RPMI7951 (cell line): ENCODE results near the gene MTF1. TPM values are rescaled to one million over a fixed set of nuclear protein-coding genes. Genes with fewer than 3 reads are reported as not detected.

Experiments
- DNase-seq: peaks from one replicate; pipeline ENCODE4 v3.0.0-alpha.2; 2012; ENCODE audit warnings: low read depth
- total RNA-seq: library from RNA; depleted of rRNA; stranded (reverse); fragments of >200 nt; shearing (Covaris generic); gene quantifications from 2 replicates; pipeline ENCODE4 v1.2.3, GENCODE V29; 2014

The MTF1 gene
- total RNA-seq, 1 experiment from 2014 or later: 3.5 TPM

DNA sequence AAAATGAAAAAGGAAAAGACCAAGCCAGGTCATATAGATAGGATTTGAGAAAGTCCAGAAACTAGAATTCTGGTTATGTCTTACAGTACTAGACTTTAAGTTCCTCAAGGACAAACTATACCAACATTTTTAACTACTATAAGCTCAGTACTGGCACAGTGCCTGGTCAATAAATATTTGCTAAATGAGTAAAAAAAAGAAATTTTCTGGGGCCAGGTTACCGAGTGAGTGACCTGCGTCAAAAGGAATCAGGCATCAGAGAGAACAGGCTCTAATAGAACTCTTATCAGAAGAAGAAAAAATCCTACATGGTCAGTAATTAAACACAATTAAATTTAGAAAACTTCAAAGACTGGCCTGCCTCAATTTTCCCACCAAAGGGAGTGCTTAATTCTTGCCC is 27.6 kb downstream of the MTF1 start:
- no peak for DNase-seq

DNA sequence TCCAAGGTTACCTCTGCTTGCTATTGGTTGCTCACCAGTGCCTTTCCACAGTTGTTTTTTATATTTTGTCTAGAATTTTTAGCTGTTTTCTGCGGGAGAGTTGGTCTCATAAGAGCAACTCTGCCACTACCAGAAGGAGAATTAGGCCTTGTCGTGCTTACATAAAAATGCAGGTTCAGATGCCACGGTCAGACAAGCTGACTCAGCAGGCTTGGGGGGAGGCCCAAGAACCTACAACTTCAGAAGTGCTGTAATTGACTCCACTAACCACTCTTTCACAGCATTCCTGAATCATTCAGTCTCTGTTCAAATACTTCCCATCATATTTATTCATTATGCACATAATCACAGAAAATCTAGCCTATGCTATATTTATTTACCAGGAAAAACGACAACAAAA is 28.3 kb downstream of the MTF1 start:
- no peak for DNase-seq

DNA sequence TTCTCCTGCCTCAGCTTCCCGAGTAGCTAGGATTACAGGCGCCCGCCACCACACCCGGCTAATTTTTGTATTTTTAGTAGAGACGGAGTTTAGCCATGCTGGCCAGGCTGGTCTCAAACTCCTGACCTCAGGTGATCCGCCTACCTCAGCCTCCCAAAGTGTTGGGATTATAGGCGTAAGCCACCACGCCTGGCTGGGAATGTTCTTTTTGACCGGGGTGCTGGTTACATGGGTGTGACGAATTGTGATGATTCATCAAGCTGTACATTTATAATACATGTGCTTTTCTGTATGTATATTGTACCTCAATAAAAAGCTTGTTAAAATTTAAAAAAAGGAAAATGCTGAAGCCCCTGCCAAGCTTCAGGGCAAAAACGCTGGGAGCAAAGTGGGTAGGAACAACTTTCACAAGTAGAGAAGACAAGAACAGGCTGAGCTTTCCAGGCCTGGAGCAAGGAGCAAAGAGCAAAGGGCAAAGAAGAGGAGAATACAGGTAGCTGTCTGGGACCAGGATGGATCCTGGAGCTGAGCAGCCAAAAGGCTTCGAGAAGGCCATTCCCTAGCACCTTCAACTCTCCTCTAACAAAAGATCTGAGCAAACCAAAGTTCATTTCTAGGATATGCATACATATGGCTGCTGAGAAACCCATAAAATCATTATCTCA is 30.9 kb downstream of the MTF1 start:
- no peak for DNase-seq

GRCh38 chr1:37825506-37825905 is 33.9 kb downstream of the MTF1 start:
- DNase-seq: no peak

DNA sequence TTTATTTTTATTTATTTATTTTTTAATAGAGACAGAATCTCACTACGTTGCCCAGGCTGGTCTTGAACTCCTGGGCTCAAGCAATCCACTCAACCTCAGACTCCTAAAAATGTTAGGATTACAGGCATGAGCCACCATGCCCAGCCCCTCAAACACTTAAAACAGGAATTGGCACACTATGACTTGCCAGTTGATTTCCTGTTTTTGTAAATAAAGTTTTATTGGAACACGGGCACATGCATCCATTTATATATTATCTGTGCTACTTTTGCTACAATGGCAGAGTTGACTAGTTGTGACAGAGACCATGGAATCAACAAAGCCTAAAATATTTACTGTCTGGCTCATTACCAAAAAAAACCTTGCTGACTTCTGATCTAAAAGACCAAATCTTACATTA is 35.4 kb downstream of the MTF1 start:
- no peak for DNase-seq

- no peak for DNase-seq
Measured at GRCh38 chr1:37822906-37823815, 36.2 kb downstream of the MTF1 start.

DNA sequence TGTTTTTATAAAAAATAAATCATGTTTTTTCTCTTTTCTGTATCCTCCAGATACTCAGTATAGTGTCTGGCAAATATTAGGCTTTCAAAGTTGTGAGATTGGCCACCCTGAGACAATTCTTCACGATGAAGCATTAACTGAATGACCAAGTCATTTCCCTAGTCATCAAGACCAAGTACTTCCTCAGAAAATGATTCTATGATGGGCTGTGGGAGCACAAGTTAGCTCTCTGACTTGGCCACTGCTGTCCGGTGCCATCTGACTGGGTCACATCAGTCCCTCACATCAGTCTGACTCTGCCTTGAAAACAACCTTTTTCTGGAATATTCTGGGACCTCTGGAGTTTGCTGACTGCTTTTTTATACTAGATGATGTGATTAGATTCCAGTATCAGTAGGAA is 37.9 kb downstream of the MTF1 start:
- DNase-seq: no peak

DNA sequence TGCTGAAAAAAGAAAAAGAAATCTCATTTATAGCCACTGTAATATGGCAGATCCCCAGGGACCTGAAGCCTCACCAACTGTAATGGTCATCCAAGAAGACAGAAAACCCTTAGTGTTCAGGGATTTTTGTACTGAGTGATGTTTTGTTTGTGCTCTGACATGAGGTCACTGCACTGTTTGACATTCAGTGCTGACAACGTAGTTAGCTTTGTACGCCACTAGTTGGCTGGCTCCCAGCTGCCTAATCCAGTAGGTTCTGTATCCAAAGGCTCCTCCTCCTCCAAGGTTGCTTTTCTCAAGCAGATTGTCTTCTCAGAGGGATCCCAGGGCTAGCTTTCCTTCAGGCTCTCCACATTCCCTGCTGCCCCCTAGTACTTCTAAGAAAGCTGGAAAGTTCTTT is 41.9 kb downstream of the MTF1 start:
- no peak for DNase-seq

DNA sequence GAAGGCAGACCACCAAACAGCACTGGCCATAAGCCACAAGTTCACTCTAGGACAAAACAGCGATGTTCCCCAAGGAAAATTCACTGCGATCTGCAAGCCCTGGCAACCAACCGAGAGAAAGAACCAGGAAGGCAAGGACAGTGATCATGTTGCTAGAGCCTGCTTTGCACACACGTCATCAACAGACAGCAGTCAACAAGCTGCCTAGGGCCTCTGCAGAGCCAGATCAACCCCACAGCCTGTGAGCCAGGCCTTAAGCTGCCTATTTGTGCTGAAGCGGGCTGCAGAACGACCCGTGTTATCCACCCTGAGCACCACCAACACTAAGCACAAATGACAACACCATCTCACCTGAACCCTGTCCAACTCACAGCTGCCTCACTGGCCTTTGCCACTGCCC is 45.1 kb downstream of the MTF1 start:
- DNase-seq: no peak

DNA sequence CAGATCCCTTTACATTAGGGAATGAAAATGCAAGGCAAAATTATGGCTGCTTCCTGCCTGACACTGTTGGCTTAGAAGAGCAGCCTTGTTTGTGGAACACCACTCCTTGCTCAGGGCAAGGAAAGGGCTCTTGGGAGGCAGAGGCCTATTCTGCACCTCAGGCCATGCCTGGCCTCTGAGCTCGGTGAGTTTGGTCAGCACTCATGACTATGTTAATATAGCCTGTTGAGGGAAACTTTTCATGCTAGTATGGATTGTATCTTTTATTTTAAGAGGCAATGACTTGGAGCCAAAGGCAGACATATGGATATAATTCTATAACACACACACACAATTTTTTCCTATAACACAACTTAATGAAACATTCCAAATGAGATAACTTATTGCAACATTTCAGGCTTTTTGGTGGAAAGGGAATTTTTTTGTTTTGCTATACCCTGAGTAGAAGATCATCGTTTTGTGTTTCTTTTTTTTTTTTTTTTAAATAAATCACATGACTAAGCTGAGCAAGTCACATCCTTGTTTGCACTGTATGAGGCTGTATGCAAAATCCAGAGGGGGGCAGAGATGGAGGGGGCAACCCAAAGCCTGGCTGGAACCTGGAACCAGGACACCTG is 45.8 kb downstream of the MTF1 start:
- DNase-seq: no peak

DNA sequence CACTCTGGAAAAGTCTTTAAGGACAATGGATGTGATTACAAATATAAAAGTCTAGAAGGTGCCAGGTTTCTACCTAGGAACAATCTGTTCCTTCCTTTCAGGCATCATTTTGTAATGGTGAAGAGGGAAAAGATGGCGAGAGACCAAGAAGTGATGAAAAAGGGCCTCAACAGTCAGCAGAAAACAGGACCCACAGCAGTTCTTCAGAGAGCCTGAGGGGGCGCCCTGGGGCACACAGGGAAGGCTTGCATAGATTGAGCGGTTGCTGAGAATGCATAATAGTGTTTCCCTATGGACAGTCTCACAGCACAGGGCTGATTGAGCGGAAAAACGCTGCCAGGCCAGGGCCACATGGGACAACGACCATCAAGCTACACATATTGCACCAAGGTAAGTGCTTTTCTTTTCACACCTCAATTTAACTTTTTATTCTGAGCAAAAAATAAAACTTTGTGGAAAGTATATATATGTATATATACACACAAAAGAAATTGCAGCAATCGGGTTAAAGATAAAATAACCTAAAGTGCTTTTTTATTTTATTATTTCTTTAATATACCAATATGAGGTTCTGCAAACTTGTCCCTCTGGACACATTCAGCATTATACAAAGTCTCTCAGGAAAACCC is 48.3 kb downstream of the MTF1 start:
- DNase-seq: peak; percentile 76

DNA sequence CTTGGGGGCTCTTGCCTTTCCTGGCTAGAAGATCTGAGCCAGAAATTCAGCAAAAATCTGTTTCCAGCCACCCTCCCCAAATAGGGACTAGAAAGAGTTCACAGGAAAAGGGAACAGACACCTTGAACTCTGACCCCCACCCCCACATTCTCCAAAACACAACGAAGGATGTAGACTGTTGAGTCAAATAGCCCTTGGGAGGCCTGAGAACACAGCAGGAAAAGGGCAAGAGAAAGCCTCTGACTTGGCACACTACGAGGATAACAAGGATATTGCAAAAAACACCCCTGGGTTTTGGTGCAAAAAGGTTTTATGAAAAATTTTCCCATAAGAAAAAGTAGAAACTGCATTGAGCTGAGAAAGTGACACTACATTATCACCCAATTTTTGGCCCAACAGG is 49.5 kb downstream of the MTF1 start:
- DNase-seq: no peak

DNA sequence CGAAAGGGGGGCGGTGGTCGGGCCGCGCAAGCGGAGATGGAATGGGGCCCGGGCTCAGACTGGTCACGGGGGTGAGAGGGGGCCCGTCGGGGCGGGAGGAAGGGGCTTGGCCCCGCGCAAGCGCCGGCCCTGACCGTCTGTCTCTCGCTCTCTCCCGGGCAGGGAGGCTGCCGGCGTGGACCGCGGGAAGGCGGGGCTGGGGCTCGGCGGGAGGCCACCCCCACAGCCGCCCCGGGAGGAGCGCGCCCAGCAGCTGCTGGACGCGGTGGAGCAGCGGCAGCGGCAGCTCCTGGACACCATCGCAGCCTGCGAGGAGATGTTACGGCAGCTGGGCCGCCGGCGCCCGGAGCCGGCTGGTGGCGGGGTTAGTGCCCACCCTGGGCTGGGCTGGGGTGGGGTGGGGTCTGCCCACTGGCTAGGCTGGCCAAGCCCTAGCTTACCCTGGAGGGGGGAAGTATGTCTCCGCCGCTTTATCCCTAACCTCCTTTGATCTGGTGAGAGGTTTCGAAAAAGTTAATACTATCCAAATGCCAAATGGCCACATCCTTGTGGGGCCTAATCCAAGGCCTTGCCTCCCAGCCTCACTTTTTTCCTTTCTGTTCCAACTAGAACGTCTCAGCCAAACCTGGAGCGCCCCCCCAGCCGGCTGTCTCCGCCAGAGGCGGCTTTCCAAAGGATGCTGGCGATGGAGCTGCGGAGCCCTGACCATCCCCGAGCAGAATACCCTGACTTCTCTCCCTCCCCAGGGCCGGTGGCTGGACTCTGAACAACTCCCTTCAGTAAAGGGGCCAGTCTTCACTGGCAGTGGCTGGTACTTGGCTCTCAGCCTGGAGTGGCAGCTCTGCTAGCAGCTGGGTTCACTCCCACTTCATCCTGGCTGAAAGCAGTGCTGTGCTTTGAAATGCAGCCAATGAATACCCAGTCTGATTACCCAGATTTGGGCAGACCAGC is 50.7 kb downstream of the MTF1 start:
- DNase-seq: peak; percentile 80

DNA sequence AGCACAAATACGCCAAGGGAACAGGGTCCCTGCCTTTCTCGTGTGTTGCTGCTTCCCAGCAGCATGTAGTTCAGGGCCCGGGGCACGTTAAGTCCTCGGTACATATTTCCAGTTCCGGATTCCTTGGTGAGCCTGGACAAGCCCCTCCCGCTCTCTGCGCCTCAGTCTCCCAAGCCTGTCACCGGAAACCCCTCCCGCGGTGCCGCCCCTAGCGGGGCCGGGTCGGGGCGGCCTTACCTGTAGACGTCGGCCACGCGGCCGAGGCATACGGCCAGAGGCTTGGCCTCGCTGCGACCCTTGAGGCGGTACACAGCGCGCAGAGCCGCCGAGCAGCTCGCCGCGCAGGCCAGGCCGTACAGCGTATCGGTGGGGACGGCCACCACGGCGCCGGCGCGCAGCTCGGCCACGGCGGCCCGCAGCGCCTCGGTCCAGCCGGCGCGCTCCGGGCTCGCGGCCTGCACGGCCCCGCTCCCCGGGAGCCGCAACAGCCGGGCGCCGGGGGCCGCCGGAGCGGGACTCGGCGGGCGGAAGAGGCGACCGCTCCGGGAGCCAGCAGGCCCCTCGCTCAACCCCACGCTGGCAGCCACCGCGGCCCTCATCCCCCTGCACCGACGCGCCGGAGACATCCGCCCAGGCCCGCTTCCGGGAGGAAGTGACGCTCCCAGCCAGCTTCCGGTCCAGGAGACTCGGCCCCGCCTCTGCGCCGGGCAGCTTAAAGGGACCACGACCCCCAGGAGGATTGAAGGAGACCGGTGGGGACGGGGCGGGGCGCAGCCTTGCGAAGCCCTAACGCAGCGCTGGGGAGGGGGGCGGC is 51.6 kb downstream of the MTF1 start, which contains the start of the genes C1orf122 and YRDC:
Gene C1orf122 (plus strand): TSS at position 236 of the 814 bp plus-strand sequence. CDS start 615 bp downstream, outside the sequence.
Gene YRDC (minus strand): TSS at position 654 of the 814 bp plus-strand sequence. CDS start 28 bp downstream, at position 626.
- peak; percentile 92 for DNase-seq

DNA sequence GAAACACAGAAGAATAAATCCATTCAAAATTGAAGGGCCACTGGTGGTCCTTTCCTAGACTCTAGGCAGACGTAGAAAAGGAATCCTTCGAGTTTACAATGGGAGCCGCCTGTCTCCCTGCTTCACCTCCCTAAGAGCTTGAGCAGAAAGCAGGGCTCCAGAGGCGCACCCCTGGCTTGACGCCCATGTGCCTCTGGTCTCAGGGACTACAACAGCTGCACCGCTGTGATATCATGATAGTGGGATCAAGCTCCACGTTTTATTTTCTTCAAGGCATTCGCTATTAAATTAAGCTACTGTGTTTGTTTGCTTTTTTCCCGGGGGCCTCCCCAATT is 52.2 kb downstream of the MTF1 start:
- DNase-seq: no peak

DNA sequence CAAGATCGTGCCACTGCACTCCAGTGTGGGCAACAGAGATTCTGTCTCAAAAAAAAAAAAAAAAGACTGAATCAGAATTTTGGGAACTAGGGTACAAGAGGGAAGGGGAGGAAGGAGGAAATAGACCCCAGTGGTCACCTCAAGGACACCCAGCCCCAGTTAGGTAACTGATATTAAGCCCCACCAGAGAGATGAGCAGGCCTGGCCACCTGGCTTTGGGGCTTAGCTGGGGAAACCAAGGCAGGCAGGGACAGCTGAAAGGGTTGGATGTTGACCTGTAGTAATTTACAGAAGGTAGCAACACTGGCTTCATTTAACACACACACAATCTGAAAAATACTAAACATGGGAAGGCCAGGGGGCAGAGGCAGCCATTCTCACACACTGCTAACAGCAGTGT is 57.0 kb downstream of the MTF1 start:
- DNase-seq: no peak

DNA sequence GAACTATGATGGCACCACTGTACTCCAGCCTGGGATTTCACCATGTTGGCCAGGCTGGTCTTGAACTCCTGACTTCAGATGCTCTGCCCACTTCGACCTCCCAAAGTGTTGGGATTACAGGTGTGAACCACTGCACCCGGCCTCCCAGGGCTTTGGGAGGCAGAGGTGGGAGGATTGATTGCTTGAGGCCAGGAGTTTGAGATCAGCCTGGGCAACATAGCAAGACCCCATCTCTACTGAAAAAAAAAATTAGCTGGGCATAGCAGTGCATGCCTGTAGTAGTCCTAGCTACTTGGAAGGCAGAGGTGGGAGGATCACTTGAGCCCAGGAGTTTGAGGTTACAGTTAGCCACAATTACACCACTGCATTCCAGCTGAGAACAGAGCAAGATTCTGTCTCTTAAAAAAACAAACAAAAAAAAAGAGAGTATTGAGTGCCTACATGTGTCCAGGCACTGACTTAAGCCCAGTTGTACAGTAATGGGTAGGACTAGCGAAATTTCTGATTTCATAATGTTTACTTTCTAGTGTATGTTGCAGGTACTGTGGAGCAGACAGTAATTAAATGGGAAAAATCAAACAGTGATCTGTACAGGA is 61.5 kb downstream of the MTF1 start:
- DNase-seq: peak; percentile 52

DNA sequence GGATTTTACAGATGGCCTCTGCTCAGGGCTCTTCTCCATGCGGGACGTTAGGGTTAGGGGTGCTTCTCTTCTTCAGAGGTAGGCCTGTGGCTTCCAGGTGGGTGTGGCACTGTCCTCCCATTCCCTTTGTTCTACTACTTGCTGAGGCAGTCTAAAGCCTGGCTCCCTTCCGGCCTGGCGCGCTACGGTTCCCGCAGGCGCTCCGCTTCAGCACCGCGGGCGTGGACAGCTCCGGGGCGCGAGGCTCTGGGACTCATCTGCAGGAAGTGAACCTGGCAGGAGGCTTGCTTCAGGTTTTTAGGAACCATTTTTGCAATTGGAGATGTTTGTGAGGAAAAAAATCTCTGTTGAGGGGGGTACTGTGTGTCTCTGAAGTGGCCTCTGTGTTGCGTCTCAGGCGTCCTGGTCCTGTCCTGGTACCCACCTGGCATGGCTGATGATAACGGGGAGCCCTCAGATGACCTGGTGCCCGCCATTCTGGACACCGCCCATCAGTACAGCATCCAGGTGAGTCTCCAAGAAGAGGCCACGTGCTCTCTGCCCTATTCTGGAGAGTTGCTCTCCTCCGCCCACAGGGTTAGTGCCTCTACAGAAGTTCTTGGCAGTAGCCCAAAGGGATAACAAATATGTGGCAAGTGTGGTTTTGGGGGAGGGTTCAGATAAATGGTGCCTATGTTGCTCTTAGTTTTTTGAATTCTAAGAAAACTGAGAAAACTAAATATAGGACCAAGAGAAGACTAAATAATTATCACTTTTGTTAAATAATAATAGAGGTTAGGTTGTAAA is 63.9 kb downstream of the MTF1 start:
- peak; percentile 18 for DNase-seq
